ENCODE measurements around the gene CENPF.
"Not testable (repeated sequence)": the region's sequence is repeated elsewhere in the genome, so short reads cannot be mapped to it uniquely, and the experiment has no call there.

CENPF gene

DNA sequence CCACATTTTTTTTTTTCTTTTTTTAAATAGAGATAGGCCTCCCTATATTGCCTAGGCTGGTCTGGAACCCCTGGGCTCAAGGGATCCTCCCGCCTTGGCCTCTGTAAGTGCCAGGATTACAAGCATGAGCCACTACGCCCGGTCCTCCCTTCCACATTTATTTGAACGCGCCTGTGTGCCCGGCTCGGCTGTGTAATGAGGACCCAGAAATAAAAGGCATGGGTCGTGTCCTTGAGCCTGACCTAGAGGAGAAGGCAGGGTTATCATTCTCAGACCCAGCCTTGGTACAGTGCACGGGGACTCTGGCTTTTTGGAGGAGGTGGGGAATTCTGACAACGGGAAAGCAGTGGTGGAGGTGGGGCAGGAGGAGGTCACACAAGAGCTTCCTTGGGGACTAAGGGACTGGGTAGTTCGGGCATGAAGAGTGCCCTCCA, 841 bp downstream of the CENPF start:
- ChIA-PET POLR2A (no interaction called here), CTCF (interaction anchor here (1.1 to 2.6 kb wide), 2 partner anchors 34 to 271 kb away, joined by 3 to 6 read pairs; no protein-coding TSS in a partner anchor)
- peaks cover 6 to 17% (median 14%) of the 10 kb centered on the region in 4 experiments for H3K4me1 ChIP-seq (ENCODE audit: control extremely low read depth in 1 of 4, control insufficient read depth in 4 of 4, insufficient read depth in 4 of 4, low read length in 3 of 4)
- 2% methylated on average over 7 of the region's 11 CpGs for WGBS (ENCODE audit: insufficient coverage)
- peak overlapping the region; percentile 72 to 95 (median 87) for H3K4me3 ChIP-seq (ENCODE audit: control insufficient read depth in 1 of 7, extremely low read depth in 1 of 7, insufficient read depth in 4 of 7, low read depth in 2 of 7, low read length in 6 of 7)
- no peaks in the 10 kb centered on the region for H3K27me3 ChIP-seq (replicated peaks in 2 of 5; ENCODE audit: control insufficient read depth in 4 of 5, insufficient read depth in 5 of 5, low read length in 4 of 5)
- DNase-seq = peak in 2 of 3 donors; percentile 14 to 15
- H3K9me3 ChIP-seq (ENCODE audit: control extremely low read depth in 1 of 5, control insufficient read depth in 4 of 5, insufficient read depth in 2 of 5, low read depth in 1 of 5, low read length in 4 of 5) = no peaks in the 10 kb centered on the region
- peaks cover 0 to 1% (median 0%) of the 10 kb centered on the region in 4 experiments for H3K36me3 ChIP-seq (ENCODE audit: control insufficient read depth in 4 of 4, insufficient read depth in 4 of 4, low read length in 3 of 4)
- peak overlapping the region in 1 of 2 experiments; percentile 76 for H3K27ac ChIP-seq (ENCODE audit: insufficient read depth in 1 of 2, low read depth in 1 of 2, low read length in 2 of 2, poor library complexity in 1 of 2, severe bottlenecking in 2 of 2)

GRCh38 chr1:214604523-214604922, 1.5 kb downstream of the CENPF start:
- Histone ChIP-seq H3K4me1 (ENCODE audit: control extremely low read depth in 1 of 4, control insufficient read depth in 4 of 4, insufficient read depth in 4 of 4, low read length in 3 of 4) (peaks cover 6 to 17% (median 14%) of the 10 kb centered on the region in 4 experiments), H3K36me3 (ENCODE audit: control insufficient read depth in 4 of 4, insufficient read depth in 4 of 4, low read length in 3 of 4) (peaks cover 0 to 7% (median 4%) of the 10 kb centered on the region in 4 experiments), H3K27me3 (replicated peaks in 2 of 5; ENCODE audit: control insufficient read depth in 4 of 5, insufficient read depth in 5 of 5, low read length in 4 of 5) (no peaks in the 10 kb centered on the region), H3K9me3 (ENCODE audit: control extremely low read depth in 1 of 5, control insufficient read depth in 4 of 5, insufficient read depth in 2 of 5, low read depth in 1 of 5, low read length in 4 of 5) (no peaks in the 10 kb centered on the region), H3K4me3 (ENCODE audit: control insufficient read depth in 1 of 7, extremely low read depth in 1 of 7, insufficient read depth in 4 of 7, low read depth in 2 of 7, low read length in 6 of 7) (peak overlapping the region in 5 of 7 experiments; percentile 72 to 95 (median 87)), H3K27ac (ENCODE audit: insufficient read depth in 1 of 2, low read depth in 1 of 2, low read length in 2 of 2, poor library complexity in 1 of 2, severe bottlenecking in 2 of 2) (no peak overlapping the region)
- POLR2A ChIA-PET = no interaction called here
- CTCF ChIA-PET = interaction anchor here (1.1 to 2.6 kb wide), 2 partner anchors 33 to 272 kb away, joined by 3 to 6 read pairs; no protein-coding TSS in a partner anchor
- no peak for DNase-seq

DNA sequence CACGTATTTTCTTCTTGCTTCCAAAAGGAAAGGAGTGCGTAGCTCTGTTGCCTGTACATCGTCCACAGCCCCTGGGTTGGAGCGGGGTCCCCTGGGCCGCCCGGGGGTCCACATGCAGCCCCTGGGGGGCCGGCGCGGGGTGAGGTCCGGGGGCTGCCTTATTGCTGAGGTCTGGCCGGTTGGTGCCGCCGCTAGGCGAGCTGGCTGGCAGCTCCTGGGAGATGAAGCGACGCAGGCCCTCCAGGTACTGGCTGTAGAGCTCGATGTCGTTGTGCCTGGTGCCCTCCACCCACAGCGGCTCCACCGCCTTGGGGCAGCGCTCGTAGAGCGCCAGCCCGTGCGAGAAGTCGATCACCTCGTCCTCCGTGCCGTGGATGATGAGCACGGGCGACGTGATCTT, 2.5 kb downstream of the CENPF start:
- DNase-seq = not testable (repeated sequence)

GRCh38 chr1:214605933-214606925, 3.2 kb downstream of the CENPF start:
- H3K9me3 ChIP-seq (ENCODE audit: control extremely low read depth in 1 of 5, control insufficient read depth in 4 of 5, insufficient read depth in 2 of 5, low read depth in 1 of 5, low read length in 4 of 5); CTCF ChIA-PET; H3K27ac ChIP-seq (ENCODE audit: insufficient read depth in 1 of 2, low read depth in 1 of 2, low read length in 2 of 2, poor library complexity in 1 of 2, severe bottlenecking in 2 of 2); H3K27me3 ChIP-seq (replicated peaks in 2 of 5; ENCODE audit: control insufficient read depth in 4 of 5, insufficient read depth in 5 of 5, low read length in 4 of 5); H3K4me3 ChIP-seq (ENCODE audit: control insufficient read depth in 1 of 7, extremely low read depth in 1 of 7, insufficient read depth in 4 of 7, low read depth in 2 of 7, low read length in 6 of 7); POLR2A ChIA-PET; DNase-seq; H3K36me3 ChIP-seq (ENCODE audit: control insufficient read depth in 4 of 4, insufficient read depth in 4 of 4, low read length in 3 of 4): not testable (repeated sequence)
- peaks cover 6 to 17% (median 14%) of the 10 kb centered on the region in 4 experiments for H3K4me1 ChIP-seq (ENCODE audit: control extremely low read depth in 1 of 4, control insufficient read depth in 4 of 4, insufficient read depth in 4 of 4, low read length in 3 of 4)
- WGBS (ENCODE audit: insufficient coverage) = 99% methylated on average over 34 of the region's 63 CpGs

More for the DNA sequence above, 2.5 kb downstream of the CENPF start:
- H3K27me3 ChIP-seq (replicated peaks in 2 of 5; ENCODE audit: control insufficient read depth in 4 of 5, insufficient read depth in 5 of 5, low read length in 4 of 5); H3K27ac ChIP-seq (ENCODE audit: insufficient read depth in 1 of 2, low read depth in 1 of 2, low read length in 2 of 2, poor library complexity in 1 of 2, severe bottlenecking in 2 of 2); POLR2A ChIA-PET; H3K36me3 ChIP-seq (ENCODE audit: control insufficient read depth in 4 of 4, insufficient read depth in 4 of 4, low read length in 3 of 4); H3K4me3 ChIP-seq (ENCODE audit: control insufficient read depth in 1 of 7, extremely low read depth in 1 of 7, insufficient read depth in 4 of 7, low read depth in 2 of 7, low read length in 6 of 7); H3K9me3 ChIP-seq (ENCODE audit: control extremely low read depth in 1 of 5, control insufficient read depth in 4 of 5, insufficient read depth in 2 of 5, low read depth in 1 of 5, low read length in 4 of 5): not testable (repeated sequence)
- CTCF ChIA-PET = interaction anchor here (2.6 kb wide), 1 partner anchor 32 kb away, joined by 6 read pairs; no protein-coding TSS in a partner anchor
- over 99% methylated on average over 23 of the region's 32 CpGs for WGBS (ENCODE audit: insufficient coverage)
- peaks cover 6 to 17% (median 14%) of the 10 kb centered on the region in 4 experiments for H3K4me1 ChIP-seq (ENCODE audit: control extremely low read depth in 1 of 4, control insufficient read depth in 4 of 4, insufficient read depth in 4 of 4, low read length in 3 of 4)

GRCh38 chr1:214607492-214608215, 4.7 kb downstream of the CENPF start:
- H3K9me3 ChIP-seq (ENCODE audit: control extremely low read depth in 1 of 5, control insufficient read depth in 4 of 5, insufficient read depth in 2 of 5, low read depth in 1 of 5, low read length in 4 of 5); H3K27ac ChIP-seq (ENCODE audit: insufficient read depth in 1 of 2, low read depth in 1 of 2, low read length in 2 of 2, poor library complexity in 1 of 2, severe bottlenecking in 2 of 2); DNase-seq; H3K27me3 ChIP-seq (replicated peaks in 2 of 5; ENCODE audit: control insufficient read depth in 4 of 5, insufficient read depth in 5 of 5, low read length in 4 of 5); POLR2A ChIA-PET; H3K4me3 ChIP-seq (ENCODE audit: control insufficient read depth in 1 of 7, extremely low read depth in 1 of 7, insufficient read depth in 4 of 7, low read depth in 2 of 7, low read length in 6 of 7); H3K36me3 ChIP-seq (ENCODE audit: control insufficient read depth in 4 of 4, insufficient read depth in 4 of 4, low read length in 3 of 4); CTCF ChIA-PET: not testable (repeated sequence)
- 95% methylated on average over 15 of the region's 21 CpGs for WGBS (ENCODE audit: insufficient coverage)
- H3K4me1 ChIP-seq (ENCODE audit: control extremely low read depth in 1 of 4, control insufficient read depth in 4 of 4, insufficient read depth in 4 of 4, low read length in 3 of 4) = peaks cover 4 to 13% (median 10%) of the 10 kb centered on the region in 4 experiments

- 96% methylated on average over 28 of the region's 45 CpGs for WGBS (ENCODE audit: insufficient coverage)
- H3K4me3 ChIP-seq (ENCODE audit: control insufficient read depth in 1 of 7, extremely low read depth in 1 of 7, insufficient read depth in 4 of 7, low read depth in 2 of 7, low read length in 6 of 7); H3K27me3 ChIP-seq (replicated peaks in 2 of 5; ENCODE audit: control insufficient read depth in 4 of 5, insufficient read depth in 5 of 5, low read length in 4 of 5); H3K27ac ChIP-seq (ENCODE audit: insufficient read depth in 1 of 2, low read depth in 1 of 2, low read length in 2 of 2, poor library complexity in 1 of 2, severe bottlenecking in 2 of 2); POLR2A ChIA-PET; DNase-seq; H3K9me3 ChIP-seq (ENCODE audit: control extremely low read depth in 1 of 5, control insufficient read depth in 4 of 5, insufficient read depth in 2 of 5, low read depth in 1 of 5, low read length in 4 of 5); H3K36me3 ChIP-seq (ENCODE audit: control insufficient read depth in 4 of 4, insufficient read depth in 4 of 4, low read length in 3 of 4); CTCF ChIA-PET: not testable (repeated sequence)
- peaks cover 4 to 12% (median 9%) of the 10 kb centered on the region in 4 experiments for H3K4me1 ChIP-seq (ENCODE audit: control extremely low read depth in 1 of 4, control insufficient read depth in 4 of 4, insufficient read depth in 4 of 4, low read length in 3 of 4)
Observed at GRCh38 chr1:214608216-214608783, 5.3 kb downstream of the CENPF start.

All from common myeloid progenitor, CD34-positive (primary cell).